Endothelial cell of hepatic sinusoid (primary cell): Measurements from ENCODE around the gene NOTCH1.

Experiments used
- in situ Hi-C: cut with HindIII; loops from 2 replicates; pipeline ENCODE4 v1.10.0; 2017; ENCODE audit warnings: low sequenced_read_pairs

NOTCH1 gene

DNA sequence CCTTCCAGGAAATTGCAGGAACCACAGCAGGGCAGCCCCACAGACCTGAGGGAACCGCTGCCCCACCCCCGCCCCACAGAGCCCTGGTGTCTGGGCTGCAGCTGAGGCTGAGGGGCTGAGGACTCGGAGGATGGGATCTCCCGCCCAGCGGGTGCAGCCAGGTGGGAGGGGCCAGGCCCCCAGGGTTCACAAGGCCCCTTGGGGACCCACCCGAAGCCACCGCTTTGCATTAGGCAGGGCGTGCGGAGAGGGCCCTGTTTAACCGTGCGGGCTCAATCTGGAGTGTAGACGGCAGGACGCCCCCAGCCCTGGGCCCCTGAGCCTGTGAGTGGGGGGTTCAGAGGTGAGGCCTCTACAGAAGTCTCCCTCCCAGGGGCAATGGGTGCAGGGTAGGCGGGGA lies 10.8 kb downstream of the NOTCH1 start:
- in situ Hi-C loops: no loop called here

DNA sequence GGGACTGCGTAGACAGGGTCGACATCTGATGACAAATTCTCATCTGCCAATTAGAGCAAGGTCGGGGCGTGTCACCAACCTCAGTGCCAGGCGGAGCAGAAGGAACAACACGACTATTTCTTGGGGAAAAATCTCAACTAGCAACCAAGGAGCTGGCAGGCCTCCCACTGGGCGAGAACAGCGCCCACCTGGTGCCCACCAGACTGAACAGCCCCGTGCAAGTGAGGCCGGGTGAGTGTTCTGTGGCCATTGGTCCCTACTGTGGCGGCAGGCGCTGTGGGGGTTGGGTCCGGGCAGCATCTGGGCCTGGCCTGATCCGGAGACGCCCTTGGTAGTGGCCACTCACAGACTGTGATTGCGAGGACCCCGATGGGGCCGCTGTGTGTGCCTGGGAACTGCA lies 11.5 kb downstream of the NOTCH1 start:
- in situ Hi-C loops: no loop called here

DNA sequence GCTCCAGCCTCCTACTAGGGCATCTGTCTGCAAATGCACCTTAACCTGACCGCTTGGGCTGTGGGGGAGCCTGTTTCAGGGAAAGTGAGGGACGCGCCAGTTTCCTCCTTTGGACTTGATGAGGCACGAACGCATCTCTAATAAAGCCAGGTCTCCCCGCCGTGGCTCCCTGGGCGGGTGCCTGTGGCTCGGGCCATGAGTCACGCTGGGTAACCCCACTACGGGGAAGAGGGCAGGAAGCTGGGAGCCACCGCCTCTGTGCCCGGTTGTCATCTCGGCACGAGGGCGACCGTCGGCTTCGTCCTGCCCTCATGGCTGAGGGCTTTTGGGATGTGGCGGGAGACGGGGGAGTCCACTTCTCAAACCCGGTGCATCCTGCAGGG lies 12.1 kb downstream of the NOTCH1 start:
- in situ Hi-C loops: no loop called here

DNA sequence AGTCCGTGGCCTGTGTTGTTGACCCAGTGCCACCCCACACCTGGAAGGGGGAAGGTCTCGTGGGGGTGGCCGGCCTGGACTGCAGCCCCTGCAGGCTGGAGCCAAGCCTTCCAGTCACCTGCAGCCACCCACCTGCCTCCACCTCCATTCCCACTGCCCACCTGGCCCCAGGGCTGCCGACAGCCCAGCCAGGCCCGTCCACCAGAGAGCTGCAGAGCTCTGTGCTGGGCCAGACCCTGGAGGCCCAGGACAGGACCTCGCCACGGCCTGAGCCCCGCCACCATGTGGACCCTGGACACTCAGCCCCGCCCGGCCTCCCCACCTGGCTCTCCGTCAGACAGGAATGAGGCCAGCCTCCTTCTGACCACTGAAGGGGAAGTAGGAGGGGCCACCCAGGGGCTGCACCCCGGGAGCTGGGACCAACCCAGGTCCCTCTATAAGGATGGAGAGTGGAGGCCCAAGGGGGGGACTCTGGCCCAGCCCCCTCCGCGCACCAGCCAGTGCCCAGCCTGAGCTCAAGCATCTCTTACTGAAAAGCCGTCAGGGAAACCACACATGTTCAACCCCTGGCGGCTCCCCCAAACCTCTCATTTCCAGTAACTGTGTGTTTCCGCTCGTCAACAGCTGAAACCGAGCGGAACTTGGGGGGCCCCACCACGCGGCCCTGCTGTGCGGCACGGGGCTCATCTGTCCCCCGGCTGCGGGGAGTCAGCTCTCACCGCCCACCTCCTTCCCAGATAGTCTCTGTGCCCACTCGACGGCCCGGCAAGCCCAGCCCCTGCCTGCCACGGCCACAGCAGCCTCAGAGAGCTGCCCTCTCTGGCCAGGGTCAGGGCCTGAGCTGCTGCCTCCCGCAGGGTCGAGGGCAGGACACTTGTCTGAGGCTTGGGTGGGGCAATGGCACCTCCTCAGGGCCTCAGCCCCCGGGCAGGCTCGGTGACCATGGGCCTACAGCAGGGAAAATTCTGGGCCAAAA lies 12.8 kb downstream of the NOTCH1 start:
- in situ Hi-C loops: no loop called here

DNA sequence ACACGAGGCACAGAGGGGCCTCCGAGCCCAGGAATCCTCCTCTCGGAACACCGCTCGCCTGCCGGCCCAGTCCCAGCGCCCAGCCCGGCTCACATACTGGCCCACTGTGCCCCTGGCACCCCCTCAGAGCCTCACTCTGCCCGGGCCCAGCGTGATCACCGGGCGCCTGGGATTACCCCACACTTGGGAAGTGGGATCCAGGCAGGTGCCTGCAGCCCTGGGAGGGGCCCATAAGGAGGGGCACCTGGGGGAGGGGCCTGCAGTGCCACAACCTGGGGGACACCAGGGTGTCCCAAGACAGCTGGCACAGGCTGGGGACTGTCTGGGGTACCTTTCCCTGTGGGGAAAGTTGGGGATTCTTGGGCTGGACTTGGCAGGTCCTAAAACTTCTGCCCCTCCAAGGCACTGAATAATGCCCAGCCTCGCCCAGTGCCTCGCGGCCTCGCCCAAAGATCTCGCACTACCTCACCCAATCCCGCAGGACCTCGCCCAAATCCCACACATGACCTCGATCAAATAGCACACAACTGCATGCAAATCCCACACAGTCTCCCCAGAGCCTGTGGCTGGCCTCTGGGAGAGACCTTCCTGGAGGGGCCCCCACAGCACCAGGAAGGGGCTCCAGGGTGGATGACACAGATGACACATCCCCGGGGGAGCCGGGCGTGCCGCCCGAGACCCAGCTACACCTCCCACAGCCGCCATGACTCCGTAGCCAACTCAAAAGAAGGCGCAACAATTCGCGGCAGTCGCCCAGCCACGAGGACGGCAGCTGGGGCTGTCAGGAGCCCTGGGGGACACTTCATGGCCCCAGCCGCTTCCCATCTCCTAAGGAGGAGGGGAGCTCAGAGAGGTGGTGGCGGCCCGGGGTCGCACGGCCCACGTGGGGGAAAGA lies 13.7 kb downstream of the NOTCH1 start:
- in situ Hi-C loops: no loop called here

DNA sequence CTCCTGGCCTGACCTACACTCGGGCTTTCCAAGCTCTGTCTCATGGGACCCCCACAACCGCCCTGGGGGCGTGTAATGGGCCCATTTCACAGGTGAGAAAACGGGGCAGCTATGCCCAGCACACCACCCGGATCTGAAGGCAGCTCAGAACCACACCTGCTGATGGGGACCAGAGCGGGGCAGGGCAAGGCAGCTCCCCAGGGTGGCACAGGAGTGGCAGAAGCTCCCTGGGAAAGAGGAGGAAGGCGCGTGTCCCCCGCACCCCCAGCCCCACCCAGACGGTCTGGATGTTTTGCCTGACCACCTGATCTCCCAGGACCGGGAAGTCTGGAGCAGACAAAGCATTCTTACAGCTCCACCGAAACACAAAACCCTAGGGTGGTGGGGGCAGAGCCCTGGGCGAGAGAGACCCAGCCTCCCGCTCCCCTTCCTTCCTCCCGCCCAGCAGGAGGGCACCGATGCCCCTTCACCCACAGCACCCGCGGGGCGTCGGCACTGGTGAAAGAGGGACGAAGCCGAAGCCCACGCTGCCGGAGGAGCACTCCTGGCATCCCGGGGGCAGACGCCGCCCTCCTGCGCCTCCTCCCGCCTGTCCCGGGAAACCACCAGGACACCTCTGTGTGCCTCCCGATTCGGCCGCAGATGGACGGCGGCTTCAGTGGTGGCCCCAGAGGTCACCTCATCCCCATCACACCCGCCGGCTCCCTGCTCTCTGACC lies 14.5 kb downstream of the NOTCH1 start:
- in situ Hi-C loops: no loop called here

DNA sequence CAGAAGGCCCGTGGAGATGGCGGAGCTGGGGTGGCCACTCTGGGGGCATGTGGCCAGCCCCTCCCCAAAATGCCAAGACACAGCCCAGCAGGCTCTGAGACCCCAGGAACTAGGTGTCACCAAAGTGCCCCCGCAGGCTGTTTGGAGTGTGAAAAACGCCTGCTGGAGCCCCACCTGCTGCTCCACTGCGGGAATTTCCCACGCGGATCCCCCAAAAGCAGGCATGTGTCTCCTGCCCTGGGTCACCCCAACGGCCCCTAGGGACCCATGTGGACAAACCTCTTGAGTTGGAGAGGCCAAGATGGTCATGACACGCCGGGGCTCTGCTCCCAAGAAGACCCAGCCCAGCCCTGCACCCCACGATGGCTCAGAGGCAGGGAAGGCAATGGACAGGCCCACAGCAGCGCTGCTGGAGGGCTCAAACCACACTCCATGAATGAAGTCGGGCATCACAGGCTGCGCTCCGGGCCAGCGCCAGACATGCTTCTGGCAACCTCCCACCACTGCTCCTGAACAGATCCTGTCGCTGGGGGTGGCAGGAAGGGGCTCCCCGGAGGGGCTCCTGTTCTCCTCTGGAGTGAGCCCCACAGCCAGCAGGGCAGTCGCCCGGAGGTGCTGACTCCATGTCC lies 15.3 kb downstream of the NOTCH1 start:
- in situ Hi-C loops: no loop called here

DNA sequence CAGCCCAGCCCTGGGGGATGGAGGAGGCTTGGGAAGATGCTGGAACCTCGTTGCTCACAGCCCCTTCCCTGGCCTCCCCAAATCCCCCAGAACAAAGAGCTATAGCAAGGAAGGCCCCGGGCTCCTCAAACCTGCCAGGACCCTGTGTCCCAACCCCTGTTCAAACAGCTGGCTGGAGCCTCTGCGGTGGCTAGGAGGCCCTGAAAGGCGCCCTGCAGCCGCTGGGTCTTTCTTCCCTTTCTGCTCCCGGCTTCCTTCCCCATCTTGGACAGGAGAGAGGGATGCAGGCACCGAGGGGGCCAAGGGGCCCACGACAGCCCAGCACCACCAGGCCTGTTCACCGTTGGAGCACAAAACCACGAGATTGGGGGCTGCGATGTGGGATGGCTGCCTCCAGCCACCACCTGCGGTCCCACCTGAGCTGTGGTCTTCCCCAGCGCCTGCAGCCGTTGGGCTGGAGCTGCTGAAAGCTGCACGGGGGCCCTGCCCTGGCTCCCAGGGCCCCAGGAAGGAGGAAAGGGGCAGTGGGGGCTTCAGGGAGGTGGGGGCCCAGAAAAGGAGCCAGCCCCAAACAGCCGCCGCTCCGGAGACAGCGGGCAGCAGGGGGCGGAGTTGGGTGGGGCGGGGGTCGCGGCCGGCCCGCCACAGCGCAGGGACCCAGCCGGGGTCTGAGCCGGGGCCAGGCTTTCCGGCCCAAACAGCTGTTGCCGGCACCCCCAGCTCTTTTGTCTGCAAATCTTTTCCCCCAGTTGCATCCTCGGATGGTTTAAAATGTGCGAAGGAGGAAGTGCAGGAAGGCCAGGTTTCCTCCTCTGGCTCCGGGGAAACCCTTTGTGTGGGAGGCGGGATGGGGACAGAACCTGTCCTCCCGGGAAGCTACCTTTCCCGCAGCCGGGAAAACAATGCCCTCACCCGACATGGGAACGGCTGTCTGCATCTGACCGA lies 16.1 kb downstream of the NOTCH1 start:
- in situ Hi-C loops: no loop called here

DNA sequence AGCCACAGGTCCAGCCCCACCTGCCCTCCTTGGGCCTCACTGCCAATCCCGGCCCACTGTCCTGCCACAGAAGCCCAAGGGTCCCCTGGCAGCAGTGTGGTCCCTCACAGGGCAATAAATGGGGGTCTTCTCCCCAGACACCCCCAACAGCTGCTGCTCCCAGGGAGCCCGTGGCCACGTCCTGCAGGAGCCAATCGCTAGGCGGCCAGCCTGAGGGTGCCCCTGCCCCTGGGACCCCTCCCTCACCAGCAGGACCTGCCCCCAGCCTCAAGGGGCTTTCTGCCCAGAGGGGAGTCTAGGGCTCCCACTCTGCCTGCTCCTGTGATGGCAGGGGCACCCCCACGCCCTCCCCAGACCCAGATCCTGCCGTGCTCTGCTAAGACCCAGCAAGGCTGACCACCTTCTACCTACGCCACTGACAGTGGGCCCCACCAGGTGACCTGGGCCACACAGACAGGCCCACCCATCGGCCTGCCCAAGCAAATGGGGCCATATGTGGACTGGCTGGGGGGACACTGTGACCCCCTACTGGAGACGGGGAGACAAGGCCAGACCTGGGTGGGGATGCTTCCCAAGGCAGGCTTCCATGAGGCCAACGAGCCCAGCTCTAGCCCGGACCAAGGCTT lies 17.0 kb downstream of the NOTCH1 start:
- in situ Hi-C loops: no loop called here

DNA sequence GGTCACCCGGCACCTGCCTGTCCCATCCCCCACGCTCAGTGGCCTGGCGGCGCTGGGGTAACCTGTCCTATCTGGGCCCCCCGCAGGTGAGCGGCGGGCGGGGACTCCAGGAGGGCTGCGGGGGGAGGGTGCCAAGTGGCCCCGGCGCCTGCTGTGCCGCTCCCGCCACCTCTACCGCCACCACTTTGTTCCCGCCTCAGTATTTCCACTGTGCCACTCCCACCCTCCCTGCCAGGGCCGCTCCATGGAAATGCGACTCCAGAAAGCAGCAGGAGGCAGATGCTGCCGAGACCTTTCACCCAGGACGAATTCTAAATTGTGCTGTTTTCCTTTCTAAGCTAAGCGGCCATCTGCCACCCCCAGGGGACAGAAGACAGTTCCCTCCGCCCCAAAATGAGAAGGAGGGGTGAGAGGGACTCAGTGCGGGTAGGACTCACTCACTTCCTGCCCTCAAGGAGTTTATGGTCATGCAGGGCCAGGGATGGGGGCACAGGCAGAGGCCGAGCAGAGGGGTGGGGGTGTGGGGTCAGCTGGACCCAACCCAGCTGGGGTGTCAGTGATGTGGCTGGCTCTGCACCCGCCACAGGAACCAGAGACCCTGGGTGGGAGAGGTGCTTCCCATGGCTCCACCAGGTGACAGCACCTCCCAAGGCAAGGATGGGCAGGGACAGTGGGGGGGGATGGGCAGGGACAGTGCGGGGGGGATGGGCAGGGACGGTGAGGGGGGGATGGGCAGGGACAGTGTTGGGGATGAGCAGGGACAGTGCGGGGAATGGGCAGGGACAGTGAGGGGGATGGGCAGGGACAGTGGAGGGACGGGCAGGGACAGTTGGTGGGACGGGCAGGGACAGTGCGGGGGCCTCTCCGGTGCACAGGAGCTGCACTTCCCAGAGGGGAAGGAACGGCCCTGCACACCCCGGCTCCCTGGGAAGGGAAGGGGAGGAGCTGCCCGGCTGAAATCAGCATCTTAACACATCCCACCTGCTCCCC lies 17.8 kb downstream of the NOTCH1 start:
- in situ Hi-C loops: no loop called here

DNA sequence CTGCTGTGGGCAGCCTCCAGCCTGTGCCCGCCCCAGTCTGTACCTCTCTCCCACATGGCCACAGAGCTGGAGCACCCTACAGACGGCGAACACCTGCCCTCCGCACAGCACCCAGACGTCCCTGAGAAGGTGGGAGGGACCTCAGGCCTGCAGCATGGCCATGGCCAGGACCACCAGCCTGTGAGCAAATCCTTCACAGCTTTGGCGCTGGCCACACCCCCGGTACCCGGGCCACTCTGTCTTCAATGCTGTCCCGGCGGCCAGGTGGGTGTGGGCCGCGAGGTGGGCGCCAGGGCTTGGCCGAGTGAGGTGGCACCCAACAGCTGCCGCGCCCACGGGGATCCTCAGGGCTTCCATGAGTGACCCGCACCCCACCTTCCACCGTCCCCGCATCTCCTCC lies 18.7 kb downstream of the NOTCH1 start:
- in situ Hi-C loops: no loop called here

DNA sequence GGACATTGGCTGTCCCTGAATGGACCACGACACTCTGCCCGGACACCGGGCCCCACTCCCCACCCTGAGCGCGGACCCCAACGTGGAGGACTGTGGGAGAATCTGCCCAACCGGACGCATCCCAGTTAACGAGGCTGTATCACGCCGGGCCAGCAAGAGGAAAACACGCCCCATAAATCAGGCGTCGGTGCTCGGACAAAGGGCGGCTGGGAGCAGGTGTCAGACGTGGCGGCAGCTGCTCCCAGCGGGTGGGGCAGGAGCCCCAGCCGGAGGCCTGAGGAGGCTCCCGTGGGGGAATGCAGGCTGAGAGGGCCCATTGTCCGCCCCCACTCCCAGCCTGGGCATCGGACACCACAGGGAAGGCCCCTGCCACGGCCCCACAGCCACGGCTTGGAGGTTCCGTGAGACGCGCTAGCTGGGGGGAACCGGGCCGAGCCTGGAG lies 19.2 kb downstream of the NOTCH1 start:
- in situ Hi-C loops: no loop called here

DNA sequence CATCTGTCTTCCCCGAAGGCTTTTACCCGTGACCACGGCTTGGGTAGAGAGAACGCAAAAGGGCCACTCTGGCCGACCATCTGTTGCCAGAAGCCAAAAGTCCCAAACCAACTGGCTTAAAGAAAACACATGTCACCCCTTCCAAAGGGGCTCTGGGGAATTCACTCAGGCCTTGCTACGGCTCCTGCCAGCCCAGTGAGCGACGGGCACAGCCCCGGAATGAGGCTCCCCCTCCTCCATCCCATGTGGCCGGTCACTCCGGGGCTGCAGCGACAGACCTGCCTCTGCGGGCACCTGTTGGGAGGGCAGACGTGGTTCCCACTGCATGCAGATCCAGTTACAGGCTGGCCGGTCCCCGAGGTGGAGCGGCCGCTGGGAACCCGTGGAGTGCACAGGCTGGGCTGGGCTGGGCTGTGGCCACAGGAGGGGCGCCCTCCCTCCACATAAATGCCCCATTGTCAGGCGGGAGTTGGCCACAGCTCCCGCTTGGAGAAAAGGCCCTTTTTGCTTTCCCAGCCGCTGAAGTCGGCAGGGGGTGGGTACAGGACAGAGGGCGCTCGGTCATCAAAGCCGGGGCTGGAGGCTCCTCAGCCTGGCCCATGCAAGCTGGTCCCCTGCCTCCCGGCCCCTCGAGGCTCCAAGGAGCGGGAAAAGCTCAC lies 19.9 kb downstream of the NOTCH1 start:
- in situ Hi-C loops: no loop called here

DNA sequence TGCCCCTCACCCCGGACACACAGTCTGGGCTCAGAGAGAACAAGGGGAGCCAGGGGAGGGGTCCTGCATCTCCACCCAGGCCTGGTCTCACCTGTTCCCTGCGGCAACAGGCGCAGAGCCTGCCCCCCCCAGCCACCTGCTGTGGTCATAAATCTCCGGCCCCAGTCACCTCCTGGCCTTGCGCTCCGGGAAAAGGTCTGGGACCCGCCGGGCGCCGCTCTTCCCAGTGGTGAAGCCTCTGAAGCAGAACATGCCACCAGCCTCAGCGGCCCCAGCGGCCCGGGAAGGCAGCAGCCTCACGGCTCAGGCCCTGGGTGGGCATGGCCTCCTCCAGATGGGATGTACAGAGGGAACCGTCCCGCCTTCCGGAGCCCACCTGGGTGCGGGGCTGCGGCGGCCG lies 20.6 kb downstream of the NOTCH1 start:
- in situ Hi-C loops: no loop called here

DNA sequence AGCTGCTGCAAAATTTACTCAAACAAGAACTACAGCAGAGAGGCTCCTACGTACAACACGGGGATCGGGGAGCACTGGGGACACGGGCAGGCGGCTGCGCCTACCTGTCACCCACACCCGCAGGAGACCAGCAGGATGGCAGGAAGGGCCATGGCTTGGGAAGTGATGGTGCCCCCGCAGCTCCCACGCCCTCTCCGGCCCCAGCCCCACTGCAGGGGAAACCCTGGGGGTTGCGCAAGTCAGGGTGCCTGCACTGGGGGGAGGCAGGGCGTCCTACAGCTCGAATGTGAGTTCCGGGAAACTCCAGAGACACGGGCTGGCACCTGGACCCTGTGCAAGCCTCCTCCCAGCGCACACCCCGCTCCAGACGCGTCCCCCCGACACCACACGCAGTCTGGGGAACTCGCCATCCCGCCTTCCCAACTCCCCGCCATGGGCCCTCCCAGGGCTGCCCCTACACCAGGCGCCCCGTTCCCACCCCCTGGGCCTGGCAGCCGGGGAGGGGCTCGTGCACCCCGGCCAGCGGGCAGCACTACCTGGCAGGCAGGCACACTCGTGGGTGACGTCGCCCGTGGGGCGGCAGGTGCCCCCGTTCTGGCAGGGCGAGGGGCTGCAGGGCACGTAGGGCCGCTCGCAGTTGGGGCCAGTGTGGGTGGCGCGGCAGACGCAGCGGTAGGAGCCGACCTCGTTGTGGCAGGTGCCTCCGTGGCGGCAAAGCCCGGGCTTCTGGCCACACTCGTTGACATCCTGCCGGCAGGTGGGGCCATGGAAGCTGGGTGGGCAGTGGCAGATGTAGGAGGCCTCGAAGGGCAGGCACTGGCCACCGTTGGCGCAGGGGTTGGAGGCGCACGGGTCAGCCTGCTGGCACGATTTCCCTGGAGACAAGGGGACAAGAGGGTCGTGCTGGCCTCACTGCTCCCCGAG lies 23.3 kb downstream of the NOTCH1 start:
- in situ Hi-C loops: no loop called here

DNA sequence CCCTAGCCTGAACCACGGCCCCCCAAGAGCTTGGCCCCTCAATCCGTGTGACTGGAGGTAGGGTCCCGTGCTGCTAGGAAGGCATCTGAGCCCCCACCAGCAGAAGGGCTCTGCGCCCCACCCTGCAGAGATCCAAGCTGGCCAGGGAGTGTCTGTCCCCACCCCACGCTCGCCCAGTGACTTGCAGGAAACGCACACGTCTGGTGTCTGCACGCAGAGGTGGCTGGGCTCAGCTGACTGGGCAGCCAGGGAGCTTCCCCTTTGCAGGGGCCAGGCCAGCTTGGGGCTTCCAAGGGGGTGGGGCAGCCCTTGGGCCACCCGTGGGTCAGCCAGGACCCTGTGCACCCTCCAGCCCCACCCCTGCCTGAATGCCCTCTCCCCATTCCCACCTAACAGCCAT lies 24.3 kb downstream of the NOTCH1 start:
- in situ Hi-C loops: no loop called here
